GM12878 (cell line): ENCODE measurements around the gene IL18. TPM values are rescaled to one million over a fixed set of nuclear protein-coding genes. Genes with fewer than 3 reads are reported as not detected.

Experiments used
- ATAC-seq: fragments of 200-7000 bp; cut with Tn5 transposase; 3 replicates; pipeline ENCODE4 v1.9.1; 2020; ENCODE audit warnings: mild to moderate bottlenecking, moderate library complexity
- BruUV-seq: library from RNA; stranded (reverse); fragments of 400-500 nt; replicated peaks from 2 replicates; lab custom pipeline; 2021; lab: Mats Ljungman, UMichigan
- CTCF ChIA-PET: fragments of 300-600 bp; sonication (Branson Sonifier 250); formaldehyde crosslinking; extraction: SDS; loops from one replicate; lab custom pipeline; 2021; ENCODE audit warnings: inconsistent platforms; lab: Yijun Ruan, JAX
- POLR2A ChIA-PET: fragments of 350-600 bp; formaldehyde crosslinking; extraction: SDS; loops from one replicate; lab custom pipeline; 2021; ENCODE audit warnings: inconsistent platforms; lab: Charles Lee
- RAD21 ChIA-PET: fragments of 300-600 bp; sonication (Branson Sonifier 250); formaldehyde crosslinking; loops from one replicate; lab custom pipeline; 2023; ENCODE audit warnings: antibody characterized with exemption; ENCODE audit not compliant: unreplicated experiment; lab: Charles Lee
- SMC1A ChIA-PET: fragments of 300-600 bp; sonication (Branson Sonifier 250); formaldehyde crosslinking; loops from one replicate; lab custom pipeline; 2023; ENCODE audit not compliant: unreplicated experiment, uncharacterized antibody; lab: Charles Lee
- DNase-seq: peaks from one replicate; pipeline ENCODE4 v3.0.0-alpha.2; 2011; ENCODE audit warnings: low read depth, low spot score
- FAIRE-seq: peaks from 3 replicates; lab custom pipeline; 2011; peaks lifted over from hg19 to GRCh38; lab: Jason Lieb, UNC
- H2AFZ ChIP-seq: 2 replicates; pipeline ENCODE4 v1.6.0; 2011; ENCODE audit warnings: low read depth, low read length, control low read depth; ENCODE audit not compliant: control insufficient read depth
- H3K27ac ChIP-seq: 2 replicates; pipeline ENCODE4 v1.5.1; 2011; ENCODE audit warnings: control low read depth; ENCODE audit not compliant: control insufficient read depth, insufficient read depth
- H3K27me3 ChIP-seq, 2 experiments: replicated peaks in 1 of 2; 2 replicates each; pipeline versions ENCODE4 v1.6.0 to v1.6.1; 2011; ENCODE audit warnings: low read length in 1 of 2; ENCODE audit not compliant: control insufficient read depth in 2 of 2, insufficient read depth in 2 of 2
- H3K36me3 ChIP-seq, 2 experiments: 2 replicates each; pipeline ENCODE4 v1.5.1; 2011; ENCODE audit warnings: low read length in 1 of 2; ENCODE audit not compliant: control insufficient read depth in 2 of 2, insufficient read depth in 2 of 2
- H3K4me1 ChIP-seq: 2 replicates; pipeline ENCODE4 v1.6.1; 2011; ENCODE audit warnings: mild to moderate bottlenecking, low read length, moderate library complexity, mixed read lengths; ENCODE audit not compliant: control insufficient read depth, insufficient read depth
- H3K4me2 ChIP-seq: 2 replicates; pipeline ENCODE4 v1.6.0; 2011; ENCODE audit warnings: control low read depth; ENCODE audit not compliant: control insufficient read depth, insufficient read depth
- H3K4me3 ChIP-seq: fragments of 200-600 bp; sonication (generic); 2 replicates; pipeline ENCODE4 v1.5.1; 2016
- H3K79me2 ChIP-seq: 2 replicates; pipeline ENCODE4 v1.6.0; 2011; ENCODE audit warnings: low read length; ENCODE audit not compliant: control insufficient read depth, insufficient read depth
- H3K9ac ChIP-seq: 2 replicates; pipeline ENCODE4 v1.8.0; 2011; ENCODE audit warnings: low read length, control low read depth, mixed read lengths; ENCODE audit not compliant: control insufficient read depth, insufficient read depth
- H3K9me3 ChIP-seq: replicated peaks from 3 replicates; pipeline ENCODE4 v1.5.1; 2011; ENCODE audit warnings: mild to moderate bottlenecking, low read length; ENCODE audit not compliant: control insufficient read depth, insufficient read depth
- H4K20me1 ChIP-seq: 2 replicates; pipeline ENCODE4 v1.6.0; 2011; ENCODE audit not compliant: control insufficient read depth, insufficient read depth
- CHD4 ChIP-seq: fragments of 200-600 bp; sonication (generic); IDR thresholded peaks from 2 replicates; pipeline ENCODE4 v1.6.1; 2016; ENCODE audit warnings: mild to moderate bottlenecking
- FOS ChIP-seq: IDR thresholded peaks from 3 replicates; pipeline ENCODE4 v1.6.1; 2011; ENCODE audit warnings: borderline replicate concordance; ENCODE audit not compliant: insufficient read length; ENCODE audit errors: extremely low read depth
- IRF3 ChIP-seq: fragments of 450-650 bp; IDR thresholded peaks from 2 replicates; pipeline ENCODE4 v1.6.1; 2014; ENCODE audit warnings: mild to moderate bottlenecking
- JUND ChIP-seq: IDR thresholded peaks from 2 replicates; pipeline ENCODE4 v1.6.1; 2012; ENCODE audit warnings: low read depth, mild to moderate bottlenecking, low read length, improper control_type of control experiment, moderate library complexity
- KDM1A ChIP-seq: fragments of 200-600 bp; sonication (generic); IDR thresholded peaks from 2 replicates; pipeline ENCODE4 v1.6.1; 2016; ENCODE audit warnings: borderline replicate concordance
- PAX5 ChIP-seq: IDR thresholded peaks from 2 replicates; pipeline ENCODE4 v1.6.1; 2011; ENCODE audit warnings: low read depth, low read length, borderline replicate concordance
- POU2F2 ChIP-seq: IDR thresholded peaks from 3 replicates; pipeline ENCODE4 v1.6.1; 2011; ENCODE audit warnings: low read depth, mild to moderate bottlenecking, low read length, borderline replicate concordance
- SMC3 ChIP-seq: IDR thresholded peaks from 2 replicates; pipeline ENCODE4 v1.6.1; 2011; ENCODE audit warnings: low read length, improper control_type of control experiment, borderline replicate concordance
- SREBF2 ChIP-seq: IDR thresholded peaks from 2 replicates; pipeline ENCODE4 v1.6.1; 2012; ENCODE audit warnings: mild to moderate bottlenecking, low read length
- STAT1 ChIP-seq: fragments of 450-650 bp; conservative IDR thresholded peaks from 2 replicates; pipeline ENCODE4 v1.6.1; 2014; ENCODE audit warnings: antibody characterized with exemption, mild to moderate bottlenecking
- ZBED1 ChIP-seq: IDR thresholded peaks from 2 replicates; pipeline ENCODE4 v1.6.1; 2016; ENCODE audit warnings: borderline replicate concordance
- ZBTB11 ChIP-seq: fragments of 450-650 bp; formaldehyde crosslinking; IDR thresholded peaks from 2 replicates; pipeline ENCODE4 v1.5.0; 2022; ENCODE audit warnings: mild to moderate bottlenecking, missing genetic modification characterization
- WGBS: methylation state at CpG from one replicate; pipeline ENCODE4 v1.1.6; 2016; ENCODE audit warnings: low lambda C conversion rate; ENCODE audit not compliant: insufficient replicate concordance, insufficient coverage; ENCODE audit errors: missing lambda C conversion rate; 5-methylcytosine and 5-hydroxymethylcytosine counted together
- in situ Hi-C: fragments of 300-500 bp; cut with MboI; formaldehyde crosslinking; loops from 9 replicates; pipeline ENCODE4 v1.14.3; 2018; ENCODE audit warnings: mixed read lengths
- intact Hi-C: fragments of 100-400 bp; cut with micrococcal nuclease; formaldehyde crosslinking; loops from one replicate; pipeline ENCODE4 v1.14.2; 2022; ENCODE audit not compliant: unreplicated experiment
- polyA plus RNA-seq, 11 experiments: library from polyadenylated mRNA; depleted of rRNA in 4 of 11; unstranded in 6 of 11; stranded (reverse) in 5 of 11; fragments of >200 nt; fragmentation: Nextera tagmentation in 4 of 11; fragmentation: Illumina TruSeq in 1 of 11; extraction: Ambion mirVana in 4 of 11; extraction: Trizol in 1 of 11; gene quantifications; 1 replicate in 1 of 11; 2 replicates in 10 of 11; pipeline versions ENCODE4 v1.2.1 to v1.2.3, GENCODE V29; 2011 to 2016; ENCODE audit warnings: inconsistent platforms in 2 of 11, missing spikeins in 2 of 11, low read depth in 1 of 11
- total RNA-seq, 4 experiments: library from RNA; depleted of rRNA in 3 of 4; stranded (reverse); fragments of >200 nt in 3 of 4; fragmentation: Illumina TruSeq in 1 of 4; extraction: Trizol in 1 of 4; gene quantifications; 2 replicates each; pipeline versions ENCODE4 v1.2.1 to v1.2.3, GENCODE V29; 2013 to 2021
- TF ChIP-seq, protein P1 (sequence below): fragments of 450-650 bp; conservative IDR thresholded peaks from 2 replicates; pipeline ENCODE4 v1.6.1; 2017; ENCODE audit warnings: mild to moderate bottlenecking, moderate library complexity
- TF ChIP-seq, protein P2 (sequence below): IDR thresholded peaks from 2 replicates; pipeline ENCODE4 v1.6.1; 2011; ENCODE audit warnings: borderline replicate concordance, low read depth, mild to moderate bottlenecking, moderate library complexity, mixed read lengths, low read length; ENCODE audit not compliant: insufficient read depth; ENCODE audit errors: extremely low read length

Gene IL18
- total and polyA plus RNA-seq, 10 of the 15 experiments (the other 5 are each of a cell fraction or from before 2014, with no cell fraction given): 0.12 to 0.42 (median 0.24) TPM

GRCh38 chr11:112129656-112130055 is 34.2 kb downstream of the IL18 start (continued):
- no peak for TF ChIP-seq IRF3
- no peak for TF ChIP-seq SMC3

DNA sequence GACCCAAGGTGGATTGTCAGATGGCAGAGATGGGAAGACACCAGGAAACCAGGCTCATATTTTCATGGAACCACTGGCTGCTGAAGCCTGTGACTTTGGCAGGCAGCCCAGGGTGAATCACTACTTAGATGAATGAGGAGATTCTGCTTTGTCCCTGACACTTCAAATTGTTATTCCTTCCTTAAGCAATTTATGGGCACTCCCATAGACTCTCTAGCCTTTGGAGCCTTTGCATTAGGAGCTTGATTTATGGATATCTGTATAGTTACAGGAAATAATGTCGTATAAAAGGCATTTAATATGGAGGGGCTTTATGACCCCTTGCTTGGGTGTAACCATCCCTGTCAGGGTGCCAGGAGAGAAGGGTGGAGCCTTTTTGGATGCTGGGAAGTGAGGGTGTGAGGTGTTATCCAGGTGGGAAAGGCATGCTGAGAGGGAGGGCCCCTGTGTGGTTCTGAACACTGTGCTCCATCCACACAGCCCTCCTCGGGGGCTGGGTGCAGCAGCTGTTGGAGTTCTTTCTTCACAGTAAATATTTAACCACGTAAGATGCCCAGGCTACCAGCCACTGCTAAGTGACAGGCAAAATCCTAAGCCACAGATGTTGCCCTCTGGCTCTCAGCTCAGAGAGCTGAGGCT is 35.3 kb downstream of the IL18 start:
- no TSS peak for BruUV-seq
- H3K4me2 ChIP-seq: no peak overlapping the region
- ChIA-PET CTCF (interaction anchor here (0.6 to 1.0 kb wide), 2 partner anchors 15 to 17 kb away, joined by 3 to 4 read pairs; no protein-coding TSS in a partner anchor), RAD21 (no interaction called here), SMC1A (interaction anchor here (1.2 to 1.4 kb wide), 2 partner anchors 10 to 13 kb away, joined by 3 to 4 read pairs; no protein-coding TSS in a partner anchor), POLR2A (no interaction called here)
- no peak for DNase-seq
- H3K36me3 ChIP-seq: no peaks in the 10 kb centered on the region
- no peak overlapping the region for H2AFZ ChIP-seq
- ATAC-seq: no peak
- no peaks in the 10 kb centered on the region for H4K20me1 ChIP-seq
- no peak overlapping the region for H3K4me3 ChIP-seq
- no peaks in the 10 kb centered on the region for H3K9me3 ChIP-seq
- no peak for FAIRE-seq
- in situ Hi-C loops (no loop called here), intact Hi-C loops (no loop called here)
- H3K79me2 ChIP-seq: no peaks in the 10 kb centered on the region
- no peaks in the 10 kb centered on the region; a peak in 1 of 4 replicates for H3K27me3 ChIP-seq
- H3K27ac ChIP-seq: no peak overlapping the region
- TF ChIP-seq KDM1A: no peak
- TF ChIP-seq POU2F2: no peak
- TF ChIP-seq SREBF2: no peak
- TF ChIP-seq STAT1: no peak
- TF ChIP-seq ZBTB11 (CRISPR knock-in tag): no peak
- no peak for TF ChIP-seq JUND
- TF ChIP-seq, protein P1, sequence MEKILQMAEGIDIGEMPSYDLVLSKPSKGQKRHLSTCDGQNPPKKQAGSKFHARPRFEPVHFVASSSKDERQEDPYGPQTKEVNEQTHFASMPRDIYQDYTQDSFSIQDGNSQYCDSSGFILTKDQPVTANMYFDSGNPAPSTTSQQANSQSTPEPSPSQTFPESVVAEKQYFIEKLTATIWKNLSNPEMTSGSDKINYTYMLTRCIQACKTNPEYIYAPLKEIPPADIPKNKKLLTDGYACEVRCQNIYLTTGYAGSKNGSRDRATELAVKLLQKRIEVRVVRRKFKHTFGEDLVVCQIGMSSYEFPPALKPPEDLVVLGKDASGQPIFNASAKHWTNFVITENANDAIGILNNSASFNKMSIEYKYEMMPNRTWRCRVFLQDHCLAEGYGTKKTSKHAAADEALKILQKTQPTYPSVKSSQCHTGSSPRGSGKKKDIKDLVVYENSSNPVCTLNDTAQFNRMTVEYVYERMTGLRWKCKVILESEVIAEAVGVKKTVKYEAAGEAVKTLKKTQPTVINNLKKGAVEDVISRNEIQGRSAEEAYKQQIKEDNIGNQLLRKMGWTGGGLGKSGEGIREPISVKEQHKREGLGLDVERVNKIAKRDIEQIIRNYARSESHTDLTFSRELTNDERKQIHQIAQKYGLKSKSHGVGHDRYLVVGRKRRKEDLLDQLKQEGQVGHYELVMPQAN: no peak
- TF ChIP-seq, protein P2, sequence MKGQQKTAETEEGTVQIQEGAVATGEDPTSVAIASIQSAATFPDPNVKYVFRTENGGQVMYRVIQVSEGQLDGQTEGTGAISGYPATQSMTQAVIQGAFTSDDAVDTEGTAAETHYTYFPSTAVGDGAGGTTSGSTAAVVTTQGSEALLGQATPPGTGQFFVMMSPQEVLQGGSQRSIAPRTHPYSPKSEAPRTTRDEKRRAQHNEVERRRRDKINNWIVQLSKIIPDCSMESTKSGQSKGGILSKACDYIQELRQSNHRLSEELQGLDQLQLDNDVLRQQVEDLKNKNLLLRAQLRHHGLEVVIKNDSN: no peak
- TF ChIP-seq PAX5: no peak
- TF ChIP-seq ZBED1: no peak
- TF ChIP-seq CHD4: no peak
- TF ChIP-seq FOS: no peak
- H3K4me1 ChIP-seq: 0 out of 2 replicates have a peak, but pooled peaks cover 2% of the 10 kb centered on the region
- H3K9ac ChIP-seq: no peak overlapping the region
- WGBS: 28% methylated on average over 3 of the region's 3 CpGs
